Caki2 (cell line): Measurements from ENCODE around the gene SYNJ1. TPM values are rescaled to one million over a fixed set of nuclear protein-coding genes. Genes with fewer than 3 reads are reported as not detected.
"Not testable (repeated sequence)": the region's sequence is repeated elsewhere in the genome, so short reads cannot be mapped to it uniquely, and the experiment has no call there.

ENCODE experiments used
- DNase-seq: peaks from one replicate; pipeline ENCODE4 v3.0.0-alpha.2; 2015; ENCODE audit warnings: low read depth
- in situ Hi-C: cut with HindIII; loops from 2 replicates; pipeline ENCODE4 v1.10.0; 2016; ENCODE audit warnings: low sequenced_read_pairs, low pct_unique_long_range_greater_than_20kb, mixed read lengths
- total RNA-seq: library from RNA; depleted of rRNA; stranded (reverse); fragments of >200 nt; shearing (Covaris generic); gene quantifications from 2 replicates; pipeline ENCODE4 v1.2.3, GENCODE V29; 2014; ENCODE audit warnings: low replicate concordance

The SYNJ1 gene
- total RNA-seq, 1 experiment from 2014 or later: 1.6 TPM

DNA sequence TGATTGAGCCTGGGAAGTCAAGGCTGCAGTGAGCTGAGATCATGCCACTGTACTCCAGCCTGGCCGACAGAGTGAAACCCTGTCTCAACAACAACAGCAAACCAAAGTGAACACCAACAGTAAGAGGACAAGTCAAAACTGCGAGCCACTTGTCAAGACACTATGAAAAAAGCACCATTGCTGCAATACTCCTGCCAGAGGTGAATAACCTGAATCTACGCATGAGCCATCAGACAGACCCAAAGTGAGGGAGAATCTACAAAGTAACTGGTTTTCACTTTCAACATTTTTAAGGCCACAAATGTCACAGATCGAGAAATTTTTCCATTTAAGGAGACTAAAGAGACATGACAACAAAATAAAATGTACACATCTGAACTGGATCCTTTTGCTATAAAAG is 21.9 kb downstream of the SYNJ1 start:
- in situ Hi-C loops: no loop called here
- no peak for DNase-seq

DNA sequence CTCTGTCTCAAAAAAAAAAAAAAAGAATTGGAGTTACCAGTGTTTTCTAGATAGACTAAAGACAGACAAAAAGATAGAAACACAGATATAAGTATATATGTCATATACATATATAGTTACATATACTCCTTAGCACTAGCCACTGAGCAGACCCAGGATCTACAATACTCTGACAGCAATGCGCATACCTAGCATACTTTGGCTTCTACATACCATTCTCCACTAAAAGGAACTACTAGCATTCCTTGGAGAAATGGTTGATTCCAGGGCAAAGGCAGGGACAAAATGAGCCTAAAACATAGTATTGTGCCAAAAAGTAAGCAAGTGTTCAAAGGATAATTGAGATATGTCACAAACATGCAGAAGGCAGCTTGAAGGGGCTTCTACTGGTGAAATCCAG is 22.7 kb downstream of the SYNJ1 start:
- in situ Hi-C loops: no loop called here
- no peak for DNase-seq

DNA sequence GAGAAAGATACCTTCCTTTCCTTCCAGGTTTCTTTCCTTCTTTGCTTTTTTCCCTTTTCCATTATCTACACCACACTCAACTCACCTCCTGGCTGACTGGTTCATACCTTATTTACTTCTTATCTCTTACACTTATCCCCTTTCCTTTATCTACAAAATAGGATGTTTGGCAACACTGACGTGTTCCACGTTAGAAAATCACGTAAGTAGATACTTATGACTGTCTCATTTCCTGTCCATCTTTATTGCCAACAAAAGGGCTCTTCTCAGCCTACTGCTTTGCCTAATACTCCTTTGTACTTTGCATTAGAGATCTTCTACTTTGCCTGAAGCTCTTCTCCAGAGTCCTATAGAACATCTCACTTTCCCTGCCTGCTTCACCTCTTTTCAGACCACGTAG is 25.1 kb downstream of the SYNJ1 start:
- DNase-seq: no peak
- in situ Hi-C loops: no loop called here

DNA sequence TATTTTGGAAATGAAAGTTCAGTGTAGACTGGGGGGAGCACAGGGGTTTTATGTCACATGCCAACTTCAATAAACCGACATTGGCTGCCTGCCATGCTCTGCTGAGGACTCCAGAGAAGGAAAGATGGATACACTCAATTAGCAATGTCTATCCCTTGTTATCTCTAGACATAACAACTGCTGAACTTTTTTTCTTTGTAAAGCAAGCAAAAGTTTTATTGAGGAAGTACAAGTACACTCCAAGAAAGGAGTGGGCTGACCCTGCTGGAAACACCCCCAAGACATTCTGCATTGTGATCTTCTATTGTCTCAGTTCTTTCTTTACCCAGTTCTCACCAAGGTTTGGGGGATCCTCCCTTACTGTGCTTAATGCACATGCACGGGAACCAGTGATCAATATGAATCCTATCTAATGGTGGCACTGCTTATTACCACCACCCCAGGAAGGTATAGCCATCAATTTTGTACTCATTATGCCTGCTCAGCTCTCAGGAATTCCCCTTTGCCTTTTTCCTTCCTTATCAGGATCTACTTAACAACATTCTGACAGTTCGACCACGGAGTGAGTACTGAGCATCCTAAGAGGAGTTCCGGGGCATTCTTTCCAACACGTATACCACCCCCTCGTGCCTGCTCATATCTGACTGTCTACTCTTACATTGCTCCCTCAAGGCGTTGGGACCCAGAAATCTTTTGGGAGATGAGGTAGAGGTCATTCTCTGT is 28.7 kb downstream of the SYNJ1 start:
- no peak for DNase-seq

GRCh38 chr21:32698286-32698685 is 29.5 kb downstream of the SYNJ1 start:
- in situ Hi-C loops: no loop called here
- no peak for DNase-seq

More for the DNA sequence above, 28.7 kb downstream of the SYNJ1 start:
- in situ Hi-C loops: no loop called here

DNA sequence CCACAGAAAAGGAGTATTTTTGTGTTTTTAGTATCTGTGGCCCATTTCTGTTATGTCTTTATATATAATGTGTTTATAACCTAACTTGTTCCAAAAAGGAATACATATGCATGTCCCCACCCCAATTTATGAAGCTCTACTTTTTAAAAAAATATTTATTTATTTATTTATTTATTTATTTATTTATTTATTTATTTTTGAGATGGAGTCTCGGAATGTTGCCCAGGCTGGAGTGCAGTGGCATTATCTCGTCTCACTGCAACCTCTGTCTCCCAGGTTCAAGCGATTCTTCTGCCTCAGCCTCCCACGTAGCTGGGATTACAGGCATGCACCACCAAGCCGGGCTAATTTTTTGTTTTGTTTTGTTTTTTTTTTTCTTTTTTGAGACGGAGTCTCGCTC is 32.3 kb downstream of the SYNJ1 start:
- in situ Hi-C loops, DNase-seq: not testable (repeated sequence)

DNA sequence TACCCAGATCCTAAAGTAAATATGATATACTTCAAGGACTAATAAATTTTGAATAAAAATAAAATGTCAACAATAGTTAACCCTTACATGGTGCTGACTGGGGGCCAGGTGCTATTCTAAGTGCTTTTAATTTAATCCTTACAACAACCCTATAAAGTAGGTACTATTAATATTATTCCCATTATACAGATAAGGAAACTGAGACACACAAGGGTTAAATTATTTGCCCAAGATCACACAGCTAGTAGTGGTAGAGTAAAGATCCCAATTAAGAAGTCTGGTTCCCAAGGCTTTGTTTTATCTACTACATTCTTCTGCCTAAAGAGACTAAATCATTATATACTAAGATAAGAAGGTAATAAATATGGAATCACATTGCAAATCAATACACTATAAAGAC is 34.2 kb downstream of the SYNJ1 start:
- in situ Hi-C loops: no loop called here

DNA sequence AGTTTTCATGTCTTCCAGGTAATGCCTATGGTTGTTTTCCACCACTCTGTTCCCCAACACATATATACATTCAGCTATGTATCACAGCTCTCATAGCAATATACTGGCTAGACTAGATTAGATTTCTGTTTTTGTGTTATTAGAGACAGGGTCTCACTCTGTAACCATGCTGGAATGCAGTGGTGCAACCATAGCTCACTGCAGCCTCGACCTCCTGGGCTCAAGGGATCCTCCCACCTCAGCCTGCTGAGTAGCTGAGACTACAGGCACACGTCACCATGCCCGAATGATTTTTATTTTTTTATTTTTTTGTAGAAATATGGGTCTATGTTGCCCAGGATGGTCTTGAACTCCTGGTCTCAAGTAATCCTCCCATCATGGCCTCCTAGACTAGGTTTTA is 37.7 kb downstream of the SYNJ1 start:
- in situ Hi-C loops: no loop called here
- no peak for DNase-seq

More for the DNA sequence above, 34.2 kb downstream of the SYNJ1 start:
- no peak for DNase-seq

DNA sequence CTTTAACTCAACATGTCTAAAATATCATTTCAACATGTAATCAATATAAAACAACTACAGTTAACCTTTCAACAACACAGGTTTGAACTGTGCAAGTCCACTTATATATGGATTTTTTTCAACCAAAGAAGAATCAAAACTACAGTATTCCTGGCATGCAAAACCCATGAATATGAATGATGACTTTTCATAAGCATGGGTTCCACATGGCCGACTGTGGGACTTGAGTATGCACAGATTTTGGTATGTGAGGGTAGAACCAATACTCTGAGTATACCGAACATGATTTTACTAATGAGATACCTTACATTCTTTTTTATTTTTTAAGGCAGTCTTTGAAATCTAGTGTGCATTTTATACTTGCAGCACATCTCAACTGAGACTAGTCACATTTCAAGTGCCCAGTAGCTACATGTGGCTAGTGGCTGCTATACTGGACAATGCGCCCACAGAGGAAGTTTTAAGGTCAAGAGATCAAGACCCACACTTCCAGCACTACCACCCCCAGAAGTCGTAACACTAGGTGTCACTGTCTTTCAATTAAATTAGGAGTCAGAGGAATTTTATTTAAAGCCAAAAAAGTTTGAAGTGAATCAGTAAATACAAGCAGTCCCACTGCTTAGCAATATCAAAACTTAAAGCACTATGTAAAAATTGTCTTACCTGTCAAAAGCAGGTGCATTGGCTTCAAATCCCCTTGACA is 40.0 kb downstream of the SYNJ1 start:
- no peak for DNase-seq
- in situ Hi-C loops: no loop called here

DNA sequence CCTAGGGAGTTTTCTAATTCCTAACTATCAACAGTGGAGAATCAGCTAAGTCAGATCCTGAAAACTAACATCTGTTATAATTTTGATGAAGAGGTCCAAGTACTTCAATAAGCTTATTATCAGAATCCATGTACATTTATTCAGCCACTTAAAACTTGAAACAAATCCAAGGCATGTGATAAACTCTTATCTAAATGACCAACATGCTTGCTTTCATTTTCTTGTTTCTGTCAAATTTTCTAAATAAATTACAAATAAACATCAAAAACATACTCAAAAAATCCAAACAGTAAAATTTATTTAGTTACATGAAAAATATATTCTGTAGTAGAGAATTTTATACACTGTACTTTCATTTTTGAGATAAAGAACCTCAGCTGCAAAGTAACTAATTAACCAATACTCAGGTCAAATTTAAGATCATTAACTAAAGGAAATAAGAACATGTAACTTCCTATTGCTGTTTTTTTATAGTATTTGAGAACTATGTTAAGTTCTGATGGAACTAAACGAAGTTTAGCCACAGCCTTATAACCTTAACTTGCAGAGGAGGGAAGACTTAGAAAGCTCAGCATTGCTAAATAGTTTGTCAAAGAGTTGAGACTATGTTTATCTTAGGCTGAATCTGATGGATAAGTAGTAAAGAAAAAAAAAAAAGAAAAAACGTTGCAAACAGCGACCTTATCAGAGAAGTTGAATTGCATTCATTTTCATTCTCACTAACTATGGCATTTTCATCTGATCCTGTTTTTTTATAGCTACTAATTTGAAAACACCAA is 44.9 kb downstream of the SYNJ1 start:
- in situ Hi-C loops: no loop called here
- peak; percentile 10 for DNase-seq

DNA sequence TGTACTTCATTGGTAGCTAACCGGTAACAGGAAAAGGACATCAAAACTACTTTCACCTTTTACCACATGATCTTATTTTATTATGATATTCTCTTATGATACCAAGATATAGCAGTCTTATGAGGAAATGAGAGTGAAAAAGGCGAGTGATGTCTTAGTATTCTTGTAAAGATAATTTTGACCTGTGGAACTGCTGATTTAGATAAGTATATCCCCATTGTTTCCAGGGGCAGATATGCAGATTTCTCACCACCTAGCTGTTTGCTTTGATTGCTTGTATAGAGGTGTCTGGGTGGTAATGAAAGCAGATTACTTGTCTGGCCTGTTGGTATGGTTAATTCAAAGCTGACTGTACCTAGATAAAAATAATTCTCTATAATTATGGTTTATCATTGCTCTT is 53.1 kb downstream of the SYNJ1 start:
- in situ Hi-C loops: no loop called here
- DNase-seq: no peak

DNA sequence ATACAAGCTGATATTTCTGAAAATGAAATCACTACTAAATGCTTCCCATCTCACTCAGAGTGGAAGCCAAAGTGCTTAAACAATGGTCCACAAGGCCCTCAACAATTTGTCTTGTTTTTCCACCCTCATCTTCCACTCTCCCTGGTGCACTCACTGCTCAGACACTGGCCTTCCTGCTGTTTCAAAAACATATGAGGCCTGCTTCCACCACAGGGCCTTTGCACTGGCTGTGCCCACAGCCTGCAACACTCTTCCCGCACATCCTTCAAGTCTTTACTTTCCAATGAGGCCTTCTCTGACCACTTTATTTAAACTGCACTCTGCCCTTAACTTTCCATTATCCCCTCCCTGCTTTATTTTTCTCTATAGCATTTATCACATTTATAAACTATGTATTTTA is 53.8 kb downstream of the SYNJ1 start:
- DNase-seq: no peak
- in situ Hi-C loops: no loop called here

GRCh38 chr21:32666258-32666657 is 61.6 kb downstream of the SYNJ1 start:
- in situ Hi-C loops: no loop called here
- DNase-seq: no peak

DNA sequence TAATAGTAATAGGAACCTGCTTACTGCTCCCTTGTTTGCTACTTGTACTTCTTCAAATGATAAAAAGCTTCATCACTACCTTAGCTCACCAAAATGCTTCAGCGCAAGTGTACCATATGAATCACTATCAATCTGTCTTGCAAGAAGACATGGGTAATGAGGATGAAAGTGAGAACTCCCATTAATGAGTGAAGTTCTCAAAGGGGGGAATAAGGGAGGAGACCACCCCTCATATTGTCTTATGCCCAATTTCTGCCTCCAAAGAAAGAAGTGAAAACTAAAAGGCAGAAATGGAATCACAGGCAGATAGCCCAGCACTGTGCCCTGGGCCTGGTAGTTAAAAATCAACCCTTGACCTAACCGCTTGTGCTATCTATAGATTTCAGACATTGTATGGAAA is 63.7 kb downstream of the SYNJ1 start:
- in situ Hi-C loops: not testable (repeated sequence)
- DNase-seq: peak; percentile 4

DNA sequence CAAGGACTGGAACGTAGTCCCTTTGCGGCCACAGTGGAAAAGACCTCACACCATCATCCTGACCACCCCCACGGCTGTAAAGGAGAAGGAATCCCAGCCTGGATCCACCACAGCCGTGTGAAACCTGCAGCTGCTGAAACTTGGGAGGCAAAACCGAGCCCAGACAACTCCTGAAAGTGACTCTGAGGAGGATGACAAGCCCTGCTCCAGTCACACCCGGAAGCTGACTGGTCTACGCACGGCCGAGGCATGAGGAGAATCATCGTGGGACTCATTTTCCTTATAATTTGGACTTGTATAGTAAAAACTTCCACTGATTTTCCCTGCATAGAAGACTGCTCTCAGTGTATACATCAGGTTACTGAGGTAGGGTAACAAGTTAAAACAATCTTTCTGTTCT is 65.8 kb downstream of the SYNJ1 start:
- DNase-seq, in situ Hi-C loops: not testable (repeated sequence)

- DNase-seq, in situ Hi-C loops: not testable (repeated sequence)
Observed at GRCh38 chr21:32661026-32661782, 66.6 kb downstream of the SYNJ1 start.

GRCh38 chr21:32658524-32658923 is 69.3 kb downstream of the SYNJ1 start:
- DNase-seq: no peak
- in situ Hi-C loops: no loop called here

- in situ Hi-C loops: no loop called here
- DNase-seq: peak; percentile 22
Observed at GRCh38 chr21:32653326-32653901, 74.4 kb downstream of the SYNJ1 start.
